HepG2 (cell line): Measurements from ENCODE around the gene KDM5A. TPM values are rescaled to one million over a fixed set of nuclear protein-coding genes. Genes with fewer than 3 reads are reported as not detected.

Experiments used
- FOXA3 ChIP-seq: IDR thresholded peaks from 2 replicates; pipeline ENCODE4 v1.6.1; 2016; ENCODE audit warnings: missing genetic modification reagents, missing compliant biosample characterization
- HNF1B ChIP-seq: sonication (generic); formaldehyde crosslinking; IDR thresholded peaks from 2 replicates; pipeline ENCODE4 v1.5.1; 2020; ENCODE audit warnings: mild to moderate bottlenecking, moderate library complexity, missing genetic modification reagents
- KLF12 ChIP-seq: sonication (generic); formaldehyde crosslinking; IDR thresholded peaks from 2 replicates; pipeline ENCODE4 v1.4.0; 2020; ENCODE audit warnings: missing genetic modification reagents, borderline replicate concordance
- KLF13 ChIP-seq: sonication (generic); formaldehyde crosslinking; IDR thresholded peaks from 2 replicates; pipeline ENCODE4 v1.4.0; 2020; ENCODE audit warnings: mild to moderate bottlenecking, missing genetic modification reagents
- MBNL3 ChIP-seq: fragments of 250-450 bp; sonication (Bioruptor Pico); conservative IDR thresholded peaks from 2 replicates; pipeline ENCODE4 v1.8.0; 2022; ENCODE audit warnings: mild to moderate bottlenecking, inconsistent platforms
- MLX ChIP-seq: IDR thresholded peaks from 2 replicates; pipeline ENCODE4 v1.6.1; 2016
- NFAT5 ChIP-seq: sonication (generic); formaldehyde crosslinking; IDR thresholded peaks from 2 replicates; pipeline ENCODE4 v1.4.0; 2020; ENCODE audit warnings: missing genetic modification reagents
- PBX2 ChIP-seq: IDR thresholded peaks from 2 replicates; pipeline ENCODE4 v1.6.1; 2016; ENCODE audit warnings: control low read depth
- SPEN ChIP-seq: sonication (generic); formaldehyde crosslinking; IDR thresholded peaks from 2 replicates; pipeline ENCODE4 v1.5.1; 2020; ENCODE audit warnings: low read depth, mild to moderate bottlenecking, missing genetic modification reagents
- SUZ12 ChIP-seq: fragments of 150-350 bp; IDR thresholded peaks from 2 replicates; pipeline ENCODE4 v1.6.1; 2014; ENCODE audit warnings: low read depth, low read length
- TAF1 ChIP-seq: sonication (generic); formaldehyde crosslinking; IDR thresholded peaks from 2 replicates; pipeline ENCODE4 v1.4.0; 2020; ENCODE audit warnings: missing genetic modification reagents
- TBL1XR1 ChIP-seq: fragments of 150-350 bp; IDR thresholded peaks from 2 replicates; pipeline ENCODE4 v1.6.1; 2014; ENCODE audit warnings: borderline replicate concordance, low read length; ENCODE audit not compliant: partially characterized antibody
- TBX3 ChIP-seq: fragments of 450-650 bp; IDR thresholded peaks from 2 replicates; pipeline ENCODE4 v1.6.1; 2017; ENCODE audit warnings: antibody characterized with exemption, mild to moderate bottlenecking, inconsistent platforms, borderline replicate concordance
- ZGPAT ChIP-seq: IDR thresholded peaks from 2 replicates; pipeline ENCODE4 v1.6.1; 2016; ENCODE audit warnings: mild to moderate bottlenecking
- ZMYM3 ChIP-seq: sonication (generic); formaldehyde crosslinking; IDR thresholded peaks from 2 replicates; pipeline ENCODE4 v1.5.1; 2020; ENCODE audit warnings: mild to moderate bottlenecking, missing genetic modification reagents
- ZNF317 ChIP-seq: sonication (generic); formaldehyde crosslinking; IDR thresholded peaks from 2 replicates; pipeline ENCODE4 v1.5.0; 2020; ENCODE audit warnings: mild to moderate bottlenecking, missing genetic modification reagents
- ZNF550 ChIP-seq: sonication (generic); formaldehyde crosslinking; IDR thresholded peaks from 2 replicates; pipeline ENCODE4 v1.4.0; 2020; ENCODE audit warnings: mild to moderate bottlenecking, missing genetic modification reagents, borderline replicate concordance
- ZNF605 ChIP-seq: sonication (generic); formaldehyde crosslinking; IDR thresholded peaks from 2 replicates; pipeline ENCODE4 v1.8.0; 2022; ENCODE audit warnings: mild to moderate bottlenecking, missing genetic modification reagents
- ZNF766 ChIP-seq: sonication (generic); formaldehyde crosslinking; IDR thresholded peaks from 2 replicates; pipeline ENCODE4 v1.5.0; 2020; ENCODE audit warnings: missing genetic modification reagents, borderline replicate concordance
- ZSCAN31 ChIP-seq: sonication (generic); formaldehyde crosslinking; IDR thresholded peaks from 2 replicates; pipeline ENCODE4 v1.5.0; 2020; ENCODE audit warnings: low read depth, mild to moderate bottlenecking, missing genetic modification reagents
- polyA plus RNA-seq, 8 experiments: library from polyadenylated mRNA; depleted of rRNA in 3 of 8; stranded (reverse) in 7 of 8; unstranded in 1 of 8; fragments of >200 nt; fragmentation: Illumina TruSeq in 4 of 8; extraction: Trizol in 4 of 8; gene quantifications; 2 replicates each; pipeline versions ENCODE4 v1.2.1 to v1.2.3, GENCODE V29; 2011 to 2016; ENCODE audit warnings: low read depth in 4 of 8, missing spikeins in 1 of 8, mixed read lengths in 1 of 8; ENCODE audit not compliant: insufficient read depth in 1 of 8
- total RNA-seq, 5 experiments: library from RNA; depleted of rRNA; stranded (reverse); fragments of >200 nt; fragmentation: Illumina TruSeq; extraction: Trizol; gene quantifications; 2 replicates each; pipeline ENCODE4 v1.2.3, GENCODE V29; 2016; ENCODE audit warnings: low read depth in 1 of 5

KDM5A gene
- total and polyA plus RNA-seq, 2 of the 13 experiments (the other 11 are each of a cell fraction or from before 2014, with no cell fraction given), result 12.0 to 29.2 TPM

- TF ChIP-seq NFAT5 (CRISPR knock-in tag), result no peak
- TF ChIP-seq MLX (CRISPR knock-in tag), result no peak
- no peak for TF ChIP-seq ZMYM3 (CRISPR knock-in tag)
- TF ChIP-seq ZSCAN31, result no peak
- TF ChIP-seq ZNF766 (CRISPR knock-in tag), result no peak
- TF ChIP-seq TBL1XR1, result peak; percentile 16
- peak; percentile 65 for TF ChIP-seq FOXA3
- TF ChIP-seq ZNF605 (CRISPR knock-in tag), result no peak
- no peak for TF ChIP-seq ZNF550 (CRISPR knock-in tag)
- TF ChIP-seq HNF1B (CRISPR knock-in tag), result 0 out of 2 replicates have a peak, but pooled peaks have one; percentile 45
- no peak for TF ChIP-seq MBNL3 (CRISPR knock-in tag)
- TF ChIP-seq KLF13 (CRISPR knock-in tag), result no peak
- TF ChIP-seq ZGPAT (CRISPR knock-in tag), result peak; percentile 71
- TF ChIP-seq SPEN, result peak; percentile 23; the same call in 1 of the 2 replicates
- peak; percentile 24; the same call in 1 of the 2 replicates for TF ChIP-seq TBX3
- no peak for TF ChIP-seq KLF12 (CRISPR knock-in tag)
- no peak for TF ChIP-seq ZNF317 (CRISPR knock-in tag)
- TF ChIP-seq PBX2 (CRISPR knock-in tag), result no peak
- peak; percentile 66; the same call in 1 of the 2 replicates for TF ChIP-seq TAF1 (CRISPR knock-in tag)
- peak; percentile 81 for TF ChIP-seq SUZ12
Measured at GRCh38 chr12:401235-402028, 12.3 kb upstream of the KDM5A start, which contains the start of gene CCDC77 (continued).
